ENCODE measurements around the gene ANLN. TPM values are rescaled to one million over a fixed set of nuclear protein-coding genes. Genes with fewer than 3 reads are reported as not detected.
"Not testable (repeated sequence)": the region's sequence is repeated elsewhere in the genome, so short reads cannot be mapped to it uniquely, and the experiment has no call there.

ANLN gene
- total RNA-seq, 1 donor from 2014 or later, result 3.9 TPM

GRCh38 chr7:36475011-36475342, 85.3 kb downstream of the ANLN start:
- no peaks in the 10 kb centered on the region for H3K4me1 ChIP-seq
- peaks cover 4% of the 10 kb centered on the region for H3K9me3 ChIP-seq
- H3K27me3 ChIP-seq (ENCODE audit: low read depth), result no peaks in the 10 kb centered on the region
- ATAC-seq, result no peak
- TF ChIP-seq, protein P1, sequence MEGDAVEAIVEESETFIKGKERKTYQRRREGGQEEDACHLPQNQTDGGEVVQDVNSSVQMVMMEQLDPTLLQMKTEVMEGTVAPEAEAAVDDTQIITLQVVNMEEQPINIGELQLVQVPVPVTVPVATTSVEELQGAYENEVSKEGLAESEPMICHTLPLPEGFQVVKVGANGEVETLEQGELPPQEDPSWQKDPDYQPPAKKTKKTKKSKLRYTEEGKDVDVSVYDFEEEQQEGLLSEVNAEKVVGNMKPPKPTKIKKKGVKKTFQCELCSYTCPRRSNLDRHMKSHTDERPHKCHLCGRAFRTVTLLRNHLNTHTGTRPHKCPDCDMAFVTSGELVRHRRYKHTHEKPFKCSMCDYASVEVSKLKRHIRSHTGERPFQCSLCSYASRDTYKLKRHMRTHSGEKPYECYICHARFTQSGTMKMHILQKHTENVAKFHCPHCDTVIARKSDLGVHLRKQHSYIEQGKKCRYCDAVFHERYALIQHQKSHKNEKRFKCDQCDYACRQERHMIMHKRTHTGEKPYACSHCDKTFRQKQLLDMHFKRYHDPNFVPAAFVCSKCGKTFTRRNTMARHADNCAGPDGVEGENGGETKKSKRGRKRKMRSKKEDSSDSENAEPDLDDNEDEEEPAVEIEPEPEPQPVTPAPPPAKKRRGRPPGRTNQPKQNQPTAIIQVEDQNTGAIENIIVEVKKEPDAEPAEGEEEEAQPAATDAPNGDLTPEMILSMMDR (IDR thresholded peaks at IDR 0.05), result no peak
- H3K4me3 ChIP-seq, result no peak overlapping the region
- DNase-seq, result no peak
- intact Hi-C loops (cut with DNase I), result no loop called here
- H3K27ac ChIP-seq, result no peak overlapping the region
- no peaks in the 10 kb centered on the region for H3K36me3 ChIP-seq

- no peaks in the 10 kb centered on the region for H3K36me3 ChIP-seq
- H3K4me1 ChIP-seq, result no peaks in the 10 kb centered on the region
- intact Hi-C loops (cut with DNase I), result no loop called here
- no peak overlapping the region for H3K4me3 ChIP-seq
- no peak for DNase-seq
- TF ChIP-seq, protein P1 (IDR thresholded peaks at IDR 0.05), result no peak
- no peaks in the 10 kb centered on the region for H3K27me3 ChIP-seq (ENCODE audit: low read depth)
- no peak for ATAC-seq
- peaks cover 4% of the 10 kb centered on the region for H3K9me3 ChIP-seq
- H3K27ac ChIP-seq, result no peak overlapping the region
These were observed 85.7 kb downstream of the ANLN start for GRCh38 chr7:36475381-36475780.

GRCh38 chr7:36478745-36479144, 89.1 kb downstream of the ANLN start:
- TF ChIP-seq, protein P1 (IDR thresholded peaks at IDR 0.05), result no peak
- no peak overlapping the region for H3K4me3 ChIP-seq
- no peaks in the 10 kb centered on the region for H3K36me3 ChIP-seq
- no peak overlapping the region for H3K27ac ChIP-seq
- intact Hi-C loops (cut with DNase I), result no loop called here
- H3K9me3 ChIP-seq, result peaks cover 4% of the 10 kb centered on the region
- ATAC-seq, result no peak
- no peak for DNase-seq
- no peaks in the 10 kb centered on the region for H3K27me3 ChIP-seq (ENCODE audit: low read depth)
- H3K4me1 ChIP-seq, result no peaks in the 10 kb centered on the region

GRCh38 chr7:36483853-36484252, 94.2 kb downstream of the ANLN start:
- H3K9me3 ChIP-seq; intact Hi-C loops (cut with DNase I); H3K27ac ChIP-seq; H3K4me3 ChIP-seq; H3K4me1 ChIP-seq; H3K36me3 ChIP-seq; ATAC-seq; DNase-seq; H3K27me3 ChIP-seq (ENCODE audit: low read depth): not testable (repeated sequence)

DNA sequence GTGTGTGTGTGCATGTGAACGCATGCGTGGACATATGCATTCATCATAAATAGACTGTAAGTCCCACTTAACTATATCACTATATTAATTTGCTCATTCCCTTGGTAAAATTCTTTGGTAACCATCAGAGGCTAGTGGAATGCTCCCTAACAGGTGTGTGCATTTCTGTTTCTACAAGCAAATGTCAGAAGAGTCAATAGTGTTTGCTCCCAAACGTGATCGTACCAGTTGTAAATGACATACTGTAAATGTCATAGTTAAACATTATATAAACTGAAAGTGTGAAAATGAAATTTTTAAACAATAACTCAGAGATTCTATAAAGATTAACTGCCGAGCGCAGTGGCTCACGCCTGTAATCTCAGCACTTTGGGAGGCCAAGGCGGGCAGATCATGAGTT, 94.6 kb downstream of the ANLN start:
- Histone ChIP-seq H3K27me3 (ENCODE audit: low read depth) (no peaks in the 10 kb centered on the region), H3K4me3 (no peak overlapping the region), H3K9me3 (peaks cover 1% of the 10 kb centered on the region), H3K4me1 (no peaks in the 10 kb centered on the region), H3K27ac (no peak overlapping the region), H3K36me3 (no peaks in the 10 kb centered on the region)
- intact Hi-C loops (cut with DNase I), result no loop called here
- DNase-seq (no peak), ATAC-seq (no peak)
- TF ChIP-seq, protein P1 (IDR thresholded peaks at IDR 0.05), result no peak

DNA sequence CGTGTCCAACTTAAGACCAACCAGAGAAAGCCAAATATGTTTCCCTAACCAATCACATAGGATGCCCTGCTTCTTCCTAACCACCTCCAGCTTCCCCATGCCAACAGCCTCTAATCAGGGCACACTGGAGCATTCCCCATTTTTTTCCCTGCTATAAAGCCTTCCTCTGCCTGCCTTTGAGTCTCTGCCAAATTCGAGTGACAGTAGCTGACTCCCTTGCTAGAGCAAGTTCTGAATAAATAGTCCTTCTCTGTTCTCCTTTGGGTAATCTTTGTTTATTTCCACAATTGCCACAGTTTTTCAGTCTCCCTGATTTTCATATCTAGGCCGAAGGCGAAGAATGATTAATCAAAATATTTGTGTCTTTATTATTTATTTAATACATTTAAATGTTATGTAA, 96.7 kb downstream of the ANLN start:
- no peaks in the 10 kb centered on the region for H3K27me3 ChIP-seq (ENCODE audit: low read depth)
- TF ChIP-seq, protein P1 (IDR thresholded peaks at IDR 0.05), result no peak
- intact Hi-C loops (cut with DNase I), result no loop called here

More for the DNA sequence above, 96.7 kb downstream of the ANLN start:
- Histone ChIP-seq H3K9me3 (no peaks in the 10 kb centered on the region), H3K4me1 (no peaks in the 10 kb centered on the region), H3K36me3 (no peaks in the 10 kb centered on the region), H3K27ac (no peak overlapping the region), H3K4me3 (no peak overlapping the region)
- ATAC-seq (no peak), DNase-seq (no peak)
